Keratinocyte (primary cell): ENCODE measurements around the gene CSK. TPM values are rescaled to one million over a fixed set of nuclear protein-coding genes. Genes with fewer than 3 reads are reported as not detected.

Source experiments
- DNase-seq: peaks from one replicate; pipeline ENCODE4 v3.0.0-alpha.2; 2011; ENCODE audit warnings: low read depth, missing footprints, low spot score
- FAIRE-seq: peaks from 2 replicates; lab custom pipeline; 2011; peaks lifted over from hg19 to GRCh38; lab: Jason Lieb, UNC
- H2AFZ ChIP-seq: 2 replicates; pipeline ENCODE4 v1.6.0; 2012; ENCODE audit warnings: low read length, control low read depth, inconsistent platforms; ENCODE audit not compliant: control insufficient read depth
- H3K27ac ChIP-seq: 2 replicates; pipeline ENCODE4 v1.5.1; 2011; ENCODE audit warnings: low read length; ENCODE audit not compliant: control insufficient read depth, insufficient read depth
- H3K27me3 ChIP-seq: 3 replicates; pipeline ENCODE4 v1.6.0; 2011; ENCODE audit warnings: low read length; ENCODE audit not compliant: control insufficient read depth, insufficient read depth; ENCODE audit errors: extremely low read depth
- H3K36me3 ChIP-seq, 2 experiments: 2 replicates in 1 of 2; 3 replicates in 1 of 2; pipeline ENCODE4 v1.5.1; 2011; ENCODE audit warnings: low read length in 2 of 2, mild to moderate bottlenecking in 1 of 2; ENCODE audit not compliant: control insufficient read depth in 2 of 2, insufficient read depth in 2 of 2; ENCODE audit errors: extremely low read depth in 1 of 2
- H3K4me1 ChIP-seq: 3 replicates; pipeline ENCODE4 v1.5.1; 2011; ENCODE audit warnings: low read length; ENCODE audit not compliant: control insufficient read depth, insufficient read depth; ENCODE audit errors: extremely low read depth
- H3K4me2 ChIP-seq: 3 replicates; pipeline ENCODE4 v1.6.0; 2011; ENCODE audit warnings: low read depth, low read length; ENCODE audit not compliant: control insufficient read depth, insufficient read depth; ENCODE audit errors: extremely low read depth
- H3K4me3 ChIP-seq, 3 experiments: fragments of 200-600 bp in 1 of 3; sonication (generic) in 1 of 3; 2 replicates in 2 of 3; 3 replicates in 1 of 3; pipeline ENCODE4 v1.5.1; 2011 to 2016; ENCODE audit warnings: low read length in 3 of 3, mild to moderate bottlenecking in 3 of 3, control low read depth in 2 of 3, inconsistent platforms in 1 of 3, low read depth in 1 of 3, mixed read lengths in 1 of 3, mixed run types in 1 of 3, moderate library complexity in 1 of 3; ENCODE audit not compliant: control insufficient read depth in 2 of 3, insufficient read depth in 2 of 3; ENCODE audit errors: extremely low read depth in 1 of 3
- H3K79me2 ChIP-seq: 2 replicates; pipeline ENCODE4 v1.6.0; 2012; ENCODE audit warnings: low read length; ENCODE audit not compliant: control insufficient read depth, insufficient read depth
- H3K9ac ChIP-seq: 3 replicates; pipeline ENCODE4 v1.6.0; 2011; ENCODE audit warnings: low read length; ENCODE audit not compliant: control insufficient read depth, insufficient read depth; ENCODE audit errors: extremely low read depth
- H3K9me1 ChIP-seq: 3 replicates; pipeline ENCODE4 v1.6.0; 2011; ENCODE audit warnings: low read length; ENCODE audit not compliant: control insufficient read depth, insufficient read depth; ENCODE audit errors: extremely low read depth
- H3K9me3 ChIP-seq: 2 replicates; pipeline ENCODE4 v1.5.1; 2012; ENCODE audit warnings: low read depth, low read length; ENCODE audit not compliant: control insufficient read depth
- H4K20me1 ChIP-seq: 3 replicates; pipeline ENCODE4 v1.6.0; 2011; ENCODE audit warnings: low read length; ENCODE audit not compliant: control insufficient read depth, insufficient read depth; ENCODE audit errors: extremely low read depth
- EZH2 ChIP-seq: IDR thresholded peaks from one replicate; pipeline ENCODE4 v1.6.1; 2012; ENCODE audit warnings: inconsistent platforms, mild to moderate bottlenecking, low read length, moderate library complexity
- dilution Hi-C: fragments of 300-500 bp; cut with MboI; formaldehyde crosslinking; loops from one replicate; pipeline ENCODE4 v1.7.0; 2020; ENCODE audit warnings: low sequenced_read_pairs; ENCODE audit not compliant: extremely low pct_ligation_motif_present
- polyA plus RNA-seq, 5 experiments: library from polyadenylated mRNA; depleted of rRNA in 3 of 5; stranded (reverse) in 3 of 5; stranded (forward) in 1 of 5; unstranded in 1 of 5; fragments of >200 nt; gene quantifications; 1 replicate in 1 of 5; 2 replicates in 3 of 5; 3 replicates in 1 of 5; pipeline versions ENCODE4 v1.2.1 to v1.2.3, GENCODE V29; 2011 to 2012; ENCODE audit warnings: missing spikeins in 2 of 5, low read depth in 1 of 5, low replicate concordance in 1 of 5
- TF ChIP-seq, protein P1 (sequence below), 3 experiments: IDR thresholded peaks in 1 of 3; conservative IDR thresholded peaks in 1 of 3; optimal IDR thresholded peaks in 1 of 3; 2 replicates in 2 of 3; 3 replicates in 1 of 3; pipeline versions ENCODE3 to v1.5.1; 2011; ENCODE audit warnings: low read length in 3 of 3, mild to moderate bottlenecking in 3 of 3, moderate library complexity in 2 of 3, control low read depth in 1 of 3, inconsistent platforms in 1 of 3; ENCODE audit not compliant: insufficient read depth in 2 of 3; ENCODE audit errors: extremely low read depth in 1 of 3

Gene CSK
- polyA plus RNA-seq, 1 donor (not counting 4 experiments of a cell fraction or from before 2014, with no cell fraction given): 17.2 TPM

DNA sequence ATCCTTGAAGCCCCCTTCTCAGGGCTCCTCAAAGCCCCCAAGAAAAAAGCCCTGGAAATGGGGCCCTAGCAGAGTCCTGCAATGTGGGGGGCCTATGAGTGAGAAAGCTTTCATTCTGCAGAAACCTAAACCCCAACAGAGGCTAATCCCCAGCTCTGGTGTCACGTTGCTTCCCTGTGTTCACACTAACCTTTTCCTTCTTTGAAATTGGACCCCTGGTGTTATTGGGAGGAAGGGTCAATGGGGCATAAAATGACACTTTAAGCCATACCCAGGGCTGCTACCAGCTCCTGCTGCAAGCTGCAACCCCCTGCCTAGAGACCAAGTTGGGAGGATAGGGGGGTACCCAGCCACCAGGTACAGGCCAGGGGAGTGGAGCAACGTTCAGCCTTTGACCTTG lies 31.1 kb upstream of the CSK start:
- no peaks in the 10 kb centered on the region for H4K20me1 ChIP-seq
- H3K36me3 ChIP-seq: no peaks in the 10 kb centered on the region
- H3K4me3 ChIP-seq: no peak overlapping the region
- DNase-seq: no peak
- H3K9me1 ChIP-seq: no peaks in the 10 kb centered on the region
- H3K79me2 ChIP-seq: no peaks in the 10 kb centered on the region
- H3K9me3 ChIP-seq: no peaks in the 10 kb centered on the region
- dilution Hi-C loops: no loop called here
- no peak overlapping the region for H2AFZ ChIP-seq
- no peak overlapping the region for H3K27ac ChIP-seq
- peaks cover 11% of the 10 kb centered on the region for H3K4me1 ChIP-seq
- H3K27me3 ChIP-seq: no peaks in the 10 kb centered on the region
- H3K9ac ChIP-seq: no peak overlapping the region
- no peak for TF ChIP-seq EZH2
- TF ChIP-seq, protein P1, sequence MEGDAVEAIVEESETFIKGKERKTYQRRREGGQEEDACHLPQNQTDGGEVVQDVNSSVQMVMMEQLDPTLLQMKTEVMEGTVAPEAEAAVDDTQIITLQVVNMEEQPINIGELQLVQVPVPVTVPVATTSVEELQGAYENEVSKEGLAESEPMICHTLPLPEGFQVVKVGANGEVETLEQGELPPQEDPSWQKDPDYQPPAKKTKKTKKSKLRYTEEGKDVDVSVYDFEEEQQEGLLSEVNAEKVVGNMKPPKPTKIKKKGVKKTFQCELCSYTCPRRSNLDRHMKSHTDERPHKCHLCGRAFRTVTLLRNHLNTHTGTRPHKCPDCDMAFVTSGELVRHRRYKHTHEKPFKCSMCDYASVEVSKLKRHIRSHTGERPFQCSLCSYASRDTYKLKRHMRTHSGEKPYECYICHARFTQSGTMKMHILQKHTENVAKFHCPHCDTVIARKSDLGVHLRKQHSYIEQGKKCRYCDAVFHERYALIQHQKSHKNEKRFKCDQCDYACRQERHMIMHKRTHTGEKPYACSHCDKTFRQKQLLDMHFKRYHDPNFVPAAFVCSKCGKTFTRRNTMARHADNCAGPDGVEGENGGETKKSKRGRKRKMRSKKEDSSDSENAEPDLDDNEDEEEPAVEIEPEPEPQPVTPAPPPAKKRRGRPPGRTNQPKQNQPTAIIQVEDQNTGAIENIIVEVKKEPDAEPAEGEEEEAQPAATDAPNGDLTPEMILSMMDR (optimal IDR thresholded peaks at IDR 0.05 in 1 of 3, IDR thresholded peaks at IDR 0.05 in 1 of 3, conservative IDR thresholded peaks at IDR 0.05 in 1 of 3; ENCODE audit: extremely low read depth in 1 of 3, insufficient read depth in 2 of 3, low read length in 3 of 3): no peak
- H3K4me2 ChIP-seq: no peak overlapping the region
- FAIRE-seq: no peak

DNA sequence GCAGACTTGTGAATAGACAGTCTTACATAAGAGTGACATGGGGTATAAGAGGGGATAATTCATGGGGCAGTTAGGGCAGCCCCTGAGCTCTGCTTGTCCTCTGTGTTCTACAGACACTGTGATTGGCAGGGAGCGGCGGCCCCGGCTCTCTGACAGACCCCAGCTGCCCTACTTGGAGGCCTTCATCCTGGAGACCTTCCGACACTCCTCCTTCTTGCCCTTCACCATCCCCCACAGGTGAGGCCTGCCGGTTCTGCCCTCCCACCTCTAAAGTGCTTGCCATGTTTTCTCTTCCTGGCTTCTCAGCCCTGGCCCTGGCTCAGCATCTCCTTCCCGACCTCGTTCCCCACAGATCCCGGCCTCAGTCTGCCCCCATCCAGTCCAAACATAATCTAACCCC lies 29.9 kb upstream of the CSK start:
- FAIRE-seq: no peak
- Histone ChIP-seq H3K9ac (no peak overlapping the region), H3K4me1 (peaks cover 11% of the 10 kb centered on the region), H3K79me2 (no peaks in the 10 kb centered on the region), H3K4me3 (no peak overlapping the region), H2AFZ (no peak overlapping the region), H3K36me3 (no peaks in the 10 kb centered on the region), H3K4me2 (no peak overlapping the region), H4K20me1 (no peaks in the 10 kb centered on the region), H3K27ac (no peak overlapping the region), H3K27me3 (no peaks in the 10 kb centered on the region), H3K9me3 (no peaks in the 10 kb centered on the region), H3K9me1 (no peaks in the 10 kb centered on the region)
- dilution Hi-C loops: no loop called here
- DNase-seq: no peak
- TF ChIP-seq, protein P1 (optimal IDR thresholded peaks at IDR 0.05 in 1 of 3, IDR thresholded peaks at IDR 0.05 in 1 of 3, conservative IDR thresholded peaks at IDR 0.05 in 1 of 3; ENCODE audit: extremely low read depth in 1 of 3, insufficient read depth in 2 of 3, low read length in 3 of 3): no peak
- TF ChIP-seq EZH2: no peak
